Chondrocyte (in vitro differentiated cells): ENCODE measurements around the gene WFS1. TPM values are rescaled to one million over a fixed set of nuclear protein-coding genes. Genes with fewer than 3 reads are reported as not detected.

Experiments used
- DNase-seq: peaks from one replicate; pipeline ENCODE4 v3.0.0; 2021; ENCODE audit warnings: mixed read lengths, low spot score
- H3K27ac Mint-ChIP-seq: one replicate; pipeline ENCODE4 v1.8.0; 2021; ENCODE audit warnings: mild to moderate bottlenecking, moderate library complexity, mixed read lengths; ENCODE audit not compliant: unreplicated experiment
- H3K27me3 Mint-ChIP-seq: 2 replicates; pipeline ENCODE4 v1.8.0; 2021; ENCODE audit warnings: low read depth, mixed read lengths
- H3K36me3 Mint-ChIP-seq: 2 replicates; pipeline ENCODE4 v1.8.0; 2021; ENCODE audit warnings: low read depth, mixed read lengths
- H3K4me1 Mint-ChIP-seq: 2 replicates; pipeline ENCODE4 v1.8.0; 2021; ENCODE audit warnings: low read depth, mild to moderate bottlenecking, mixed read lengths
- H3K4me3 Mint-ChIP-seq: one replicate; pipeline ENCODE4 v1.8.0; 2021; ENCODE audit warnings: mild to moderate bottlenecking, moderate library complexity, mixed read lengths; ENCODE audit not compliant: unreplicated experiment
- H3K9me3 Mint-ChIP-seq: 2 replicates; pipeline ENCODE4 v1.8.0; 2021; ENCODE audit warnings: low read depth, mixed read lengths
- CTCF ChIP-seq: fragments of 200-600 bp; sonication (generic); IDR thresholded peaks from 2 replicates; pipeline ENCODE4 v1.5.0; 2021; ENCODE audit warnings: antibody characterized with exemption, mild to moderate bottlenecking, moderate library complexity
- total RNA-seq: library from RNA; stranded (reverse); gene quantifications from 3 replicates; pipeline ENCODE4 v1.2.1, GENCODE V29; 2021

The WFS1 gene
- total RNA-seq, 1 donor from 2014 or later = 54.6 TPM

- H3K4me1 Mint-ChIP-seq = no peaks in the 10 kb centered on the region
- H3K36me3 Mint-ChIP-seq = peaks cover 49% of the 10 kb centered on the region
- no peaks in the 10 kb centered on the region for H3K9me3 Mint-ChIP-seq
- no peak overlapping the region for H3K27ac Mint-ChIP-seq
- DNase-seq = no peak
- no peak for TF ChIP-seq CTCF
- no peaks in the 10 kb centered on the region for H3K27me3 Mint-ChIP-seq
- no peak overlapping the region for H3K4me3 Mint-ChIP-seq
Observed at GRCh38 chr4:6292376-6293096, 22.9 kb downstream of the WFS1 start.

GRCh38 chr4:6293097-6293445 is 23.4 kb downstream of the WFS1 start:
- peaks cover 52% of the 10 kb centered on the region for H3K36me3 Mint-ChIP-seq
- no peak overlapping the region for H3K27ac Mint-ChIP-seq
- H3K4me1 Mint-ChIP-seq = no peaks in the 10 kb centered on the region
- no peaks in the 10 kb centered on the region for H3K27me3 Mint-ChIP-seq
- no peaks in the 10 kb centered on the region for H3K9me3 Mint-ChIP-seq
- H3K4me3 Mint-ChIP-seq = no peak overlapping the region
- TF ChIP-seq CTCF = no peak
- DNase-seq = no peak

GRCh38 chr4:6293661-6294060 is 24.0 kb downstream of the WFS1 start:
- no peak for TF ChIP-seq CTCF
- Mint-ChIP-seq H3K9me3 (no peaks in the 10 kb centered on the region), H3K4me3 (no peak overlapping the region), H3K27me3 (no peaks in the 10 kb centered on the region), H3K4me1 (no peaks in the 10 kb centered on the region), H3K36me3 (peaks cover 48% of the 10 kb centered on the region), H3K27ac (no peak overlapping the region)
- DNase-seq = no peak

GRCh38 chr4:6294705-6295421 is 25.2 kb downstream of the WFS1 start:
- H3K27me3 Mint-ChIP-seq = no peaks in the 10 kb centered on the region
- H3K36me3 Mint-ChIP-seq = peaks cover 39% of the 10 kb centered on the region
- no peak for TF ChIP-seq CTCF
- H3K4me1 Mint-ChIP-seq = no peaks in the 10 kb centered on the region
- no peak overlapping the region for H3K4me3 Mint-ChIP-seq
- H3K27ac Mint-ChIP-seq = no peak overlapping the region
- no peaks in the 10 kb centered on the region for H3K9me3 Mint-ChIP-seq
- DNase-seq = peak; percentile 88

GRCh38 chr4:6295495-6295894 is 25.8 kb downstream of the WFS1 start:
- no peak overlapping the region for H3K4me3 Mint-ChIP-seq
- no peaks in the 10 kb centered on the region for H3K9me3 Mint-ChIP-seq
- TF ChIP-seq CTCF = no peak
- H3K36me3 Mint-ChIP-seq = peaks cover 41% of the 10 kb centered on the region
- no peaks in the 10 kb centered on the region for H3K27me3 Mint-ChIP-seq
- H3K27ac Mint-ChIP-seq = no peak overlapping the region
- H3K4me1 Mint-ChIP-seq = no peaks in the 10 kb centered on the region
- DNase-seq = peak; percentile 84
